ENCODE measurements around the gene OSBP2. TPM values are rescaled to one million over a fixed set of nuclear protein-coding genes. Genes with fewer than 3 reads are reported as not detected.
A peak's percentile ranks its signal among the peaks of the same experiment; 100 is the strongest.

The OSBP2 gene
- total RNA-seq, 1 donor from 2014 or later, result 15.8 TPM

DNA sequence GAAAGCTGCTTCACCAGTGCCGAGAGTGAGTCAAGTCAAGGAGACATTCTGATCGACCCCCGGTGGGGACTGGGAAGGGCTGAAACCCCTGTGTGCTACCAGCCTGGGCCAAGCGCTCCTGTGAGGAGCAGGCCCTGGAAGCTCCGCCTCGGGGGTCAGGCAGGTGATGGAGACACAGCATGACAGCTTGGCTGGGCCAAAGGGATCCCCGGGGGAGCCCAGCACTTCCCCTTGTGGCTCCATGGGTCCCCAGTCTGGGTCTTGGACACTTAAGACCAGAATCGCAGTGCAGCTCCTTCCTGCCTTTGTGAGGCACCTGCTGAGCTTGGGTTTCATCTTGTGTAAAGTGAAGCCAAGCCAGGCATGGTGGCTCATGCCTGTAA lies 184.7 kb downstream of the OSBP2 start:
- Mint-ChIP-seq H3K4me1 (peaks cover 51% of the 10 kb centered on the region), H3K27ac (peak overlapping the region; percentile 85), H3K9me3 (no peaks in the 10 kb centered on the region), H3K27me3 (ENCODE audit: low read depth) (no peaks in the 10 kb centered on the region), H3K4me3 (no peak overlapping the region), H3K36me3 (no peaks in the 10 kb centered on the region)
- TF ChIP-seq, protein P1, sequence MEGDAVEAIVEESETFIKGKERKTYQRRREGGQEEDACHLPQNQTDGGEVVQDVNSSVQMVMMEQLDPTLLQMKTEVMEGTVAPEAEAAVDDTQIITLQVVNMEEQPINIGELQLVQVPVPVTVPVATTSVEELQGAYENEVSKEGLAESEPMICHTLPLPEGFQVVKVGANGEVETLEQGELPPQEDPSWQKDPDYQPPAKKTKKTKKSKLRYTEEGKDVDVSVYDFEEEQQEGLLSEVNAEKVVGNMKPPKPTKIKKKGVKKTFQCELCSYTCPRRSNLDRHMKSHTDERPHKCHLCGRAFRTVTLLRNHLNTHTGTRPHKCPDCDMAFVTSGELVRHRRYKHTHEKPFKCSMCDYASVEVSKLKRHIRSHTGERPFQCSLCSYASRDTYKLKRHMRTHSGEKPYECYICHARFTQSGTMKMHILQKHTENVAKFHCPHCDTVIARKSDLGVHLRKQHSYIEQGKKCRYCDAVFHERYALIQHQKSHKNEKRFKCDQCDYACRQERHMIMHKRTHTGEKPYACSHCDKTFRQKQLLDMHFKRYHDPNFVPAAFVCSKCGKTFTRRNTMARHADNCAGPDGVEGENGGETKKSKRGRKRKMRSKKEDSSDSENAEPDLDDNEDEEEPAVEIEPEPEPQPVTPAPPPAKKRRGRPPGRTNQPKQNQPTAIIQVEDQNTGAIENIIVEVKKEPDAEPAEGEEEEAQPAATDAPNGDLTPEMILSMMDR (IDR thresholded peaks at IDR 0.05; ENCODE audit: unreplicated experiment), result no peak
- DNase-seq (ENCODE audit: low spot score in 2 of 2, unreplicated experiment in 2 of 2), result no peak

DNA sequence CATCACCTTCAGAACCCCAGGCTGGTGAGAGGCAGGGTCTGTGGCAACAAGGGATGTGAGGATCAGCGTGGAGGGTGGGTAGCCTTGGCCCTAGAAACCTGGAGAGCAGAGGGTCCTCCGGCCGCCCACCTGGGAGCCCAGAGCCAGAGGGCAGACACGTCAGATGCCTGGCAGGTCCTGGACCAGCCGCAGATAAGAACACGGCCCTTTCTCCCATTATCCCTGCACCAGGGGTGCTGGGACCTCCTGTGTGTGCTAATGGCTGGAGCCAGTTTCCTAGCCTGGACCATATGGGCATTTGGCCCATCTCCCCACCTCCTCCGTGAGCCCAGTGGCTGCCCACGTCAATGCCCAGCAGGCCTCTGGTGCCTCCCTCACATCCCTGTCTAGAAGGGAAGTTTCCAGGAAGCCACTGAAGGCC lies 185.5 kb downstream of the OSBP2 start:
- Mint-ChIP-seq H3K27me3 (ENCODE audit: low read depth) (no peaks in the 10 kb centered on the region), H3K27ac (no peak overlapping the region), H3K4me1 (peaks cover 51% of the 10 kb centered on the region), H3K36me3 (no peaks in the 10 kb centered on the region), H3K9me3 (no peaks in the 10 kb centered on the region), H3K4me3 (no peak overlapping the region)
- DNase-seq (ENCODE audit: low spot score in 2 of 2, unreplicated experiment in 2 of 2), result no peak
- TF ChIP-seq, protein P1 (IDR thresholded peaks at IDR 0.05; ENCODE audit: unreplicated experiment), result no peak

DNA sequence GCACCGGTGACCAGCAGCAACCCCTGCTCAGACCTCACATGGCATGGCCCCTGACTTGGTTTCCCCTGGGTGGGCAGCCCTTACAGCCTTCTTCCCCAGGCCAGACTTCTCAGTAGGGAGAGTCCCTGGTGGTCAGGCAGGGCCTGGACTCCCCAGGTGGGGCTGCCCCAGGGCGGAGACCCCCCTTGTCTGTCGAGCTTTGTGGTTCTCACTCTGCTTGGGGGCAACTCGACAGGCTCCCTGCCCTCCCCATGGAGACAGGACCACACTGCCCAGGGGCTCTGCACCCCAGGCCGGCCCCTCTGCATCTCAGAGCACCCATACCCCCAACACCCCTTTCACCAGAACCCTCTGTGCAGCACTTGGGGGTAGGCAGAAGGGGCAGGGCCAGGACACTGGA lies 186.2 kb downstream of the OSBP2 start:
- H3K9me3 Mint-ChIP-seq, result no peaks in the 10 kb centered on the region
- H3K4me1 Mint-ChIP-seq, result peaks cover 51% of the 10 kb centered on the region
- no peaks in the 10 kb centered on the region for H3K27me3 Mint-ChIP-seq (ENCODE audit: low read depth)
- DNase-seq (ENCODE audit: low spot score in 2 of 2, unreplicated experiment in 2 of 2), result no peak
- H3K36me3 Mint-ChIP-seq, result no peaks in the 10 kb centered on the region
- no peak overlapping the region for H3K4me3 Mint-ChIP-seq
- TF ChIP-seq, protein P1 (IDR thresholded peaks at IDR 0.05; ENCODE audit: unreplicated experiment), result no peak
- no peak overlapping the region for H3K27ac Mint-ChIP-seq

DNA sequence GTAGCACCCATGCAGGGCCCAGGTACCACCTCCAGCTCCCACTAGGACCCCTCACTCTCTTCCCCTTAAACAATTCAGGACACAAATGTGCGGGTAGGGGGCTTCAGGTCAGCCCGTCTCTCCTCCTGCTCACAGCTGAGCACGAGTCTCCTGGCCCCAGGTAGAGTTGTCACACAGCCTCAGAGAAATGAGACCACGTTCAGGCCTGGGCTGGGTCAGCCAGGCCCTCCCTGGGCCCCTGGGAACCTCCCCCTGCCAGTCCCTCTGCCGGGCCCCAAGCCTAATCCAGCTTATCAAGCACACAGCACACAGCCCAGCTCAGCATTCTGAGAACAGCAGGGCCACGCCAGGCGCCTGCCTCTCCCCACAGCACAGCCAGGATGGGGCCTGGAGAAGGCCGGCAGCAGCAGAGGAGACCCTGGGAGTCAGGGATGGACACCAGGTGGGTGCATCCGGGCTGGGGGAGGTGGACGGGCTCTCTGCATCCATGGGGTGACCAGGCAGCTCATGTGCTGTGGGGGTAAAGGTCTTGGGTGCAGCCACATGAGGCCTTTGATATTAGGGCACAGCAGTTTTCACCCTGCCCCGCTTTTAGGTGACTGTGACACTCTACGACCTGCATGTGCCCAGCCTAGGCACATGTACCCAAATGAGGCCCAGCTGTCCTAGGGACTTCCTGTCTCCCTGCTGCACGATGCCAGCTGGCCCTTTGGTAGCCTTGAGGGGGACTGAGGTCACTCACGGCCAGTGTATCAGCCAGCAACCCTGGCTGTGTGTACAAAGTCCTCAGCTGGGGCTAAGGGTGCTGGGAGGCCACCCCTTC lies 186.9 kb downstream of the OSBP2 start:
- Mint-ChIP-seq H3K4me3 (peak overlapping the region; percentile 58), H3K9me3 (no peaks in the 10 kb centered on the region), H3K27ac (peak overlapping the region; percentile 81), H3K36me3 (no peaks in the 10 kb centered on the region), H3K4me1 (peaks cover 51% of the 10 kb centered on the region), H3K27me3 (ENCODE audit: low read depth) (no peaks in the 10 kb centered on the region)
- DNase-seq (ENCODE audit: low spot score in 2 of 2, unreplicated experiment in 2 of 2), result peak in 1 of 2 experiments; percentile 59
- TF ChIP-seq, protein P1 (IDR thresholded peaks at IDR 0.05; ENCODE audit: unreplicated experiment), result no peak

DNA sequence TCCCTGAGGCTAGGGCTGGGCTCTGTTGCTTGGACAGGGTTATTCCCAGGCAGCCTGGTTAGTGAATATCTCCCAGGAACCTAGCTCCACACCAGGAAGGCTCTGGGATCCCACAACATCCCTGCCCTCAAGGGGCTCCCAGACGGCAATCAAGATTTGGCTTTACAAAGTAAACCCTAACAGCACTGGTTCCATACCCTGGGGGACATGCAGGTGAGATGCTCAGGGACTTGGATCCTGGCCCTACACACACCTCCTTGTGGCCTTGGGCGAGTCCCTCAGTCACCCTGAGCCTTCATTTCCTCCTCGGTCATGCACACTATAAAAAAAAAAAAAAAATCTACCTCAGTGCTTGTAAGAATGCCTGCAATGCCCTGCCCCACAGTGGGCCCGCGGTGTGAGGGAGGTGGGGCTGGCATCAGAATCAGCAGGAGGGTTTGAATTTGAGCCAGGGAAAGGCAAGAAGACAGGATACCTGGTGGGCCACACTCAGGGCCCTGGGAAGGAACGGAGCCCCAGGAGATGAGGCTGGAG lies 187.6 kb downstream of the OSBP2 start:
- Mint-ChIP-seq H3K4me1 (peaks cover 47% of the 10 kb centered on the region), H3K27me3 (ENCODE audit: low read depth) (no peaks in the 10 kb centered on the region), H3K36me3 (no peaks in the 10 kb centered on the region), H3K4me3 (peak overlapping the region; percentile 58), H3K27ac (peak overlapping the region; percentile 47), H3K9me3 (no peaks in the 10 kb centered on the region)
- TF ChIP-seq, protein P1 (IDR thresholded peaks at IDR 0.05; ENCODE audit: unreplicated experiment), result no peak
- no peak for DNase-seq (ENCODE audit: low spot score in 2 of 2, unreplicated experiment in 2 of 2)
